GM12801 (cell line): ENCODE results near the gene MTERF1.

Experiments
- CTCF ChIP-seq: IDR thresholded peaks from one replicate; pipeline ENCODE4 v1.5.1; 2011; ENCODE audit warnings: control low read depth; ENCODE audit not compliant: insufficient read length; ENCODE audit errors: extremely low read depth

The MTERF1 gene

GRCh38 chr7:91847876-91848588 lies 32.5 kb downstream of the MTERF1 start:
- TF ChIP-seq CTCF = no peak

GRCh38 chr7:91847231-91847630 lies 33.3 kb downstream of the MTERF1 start:
- TF ChIP-seq CTCF = no peak

- TF ChIP-seq CTCF = no peak
These were observed 34.1 kb downstream of the MTERF1 start for GRCh38 chr7:91846436-91846835.

- no peak for TF ChIP-seq CTCF
These were observed 36.7 kb downstream of the MTERF1 start for GRCh38 chr7:91843831-91844230.

GRCh38 chr7:91838439-91838838 lies 42.1 kb downstream of the MTERF1 start:
- no peak for TF ChIP-seq CTCF

- TF ChIP-seq CTCF = no peak
These were observed 43.0 kb downstream of the MTERF1 start for GRCh38 chr7:91837397-91838070.

GRCh38 chr7:91835826-91836368 lies 44.6 kb downstream of the MTERF1 start:
- TF ChIP-seq CTCF = no peak
